Measurements from ENCODE around the gene ASS1.

- no peak for TF ChIP-seq CTCF (conservative IDR thresholded peaks at IDR 0.05)
- TF ChIP-seq EZH2 (IDR thresholded peaks at IDR 0.05; ENCODE audit: low read depth): no peak
Observed at GRCh38 chr9:130518943-130519799, 74.4 kb downstream of the ASS1 start.

Data from PC-9 (cell line).